Uterus (tissue), 4 donors: ENCODE data around the gene C16orf86. TPM values are rescaled to one million over a fixed set of nuclear protein-coding genes. Genes with fewer than 3 reads are reported as not detected.

ENCODE experiments used
- DNase-seq, 2 donors: peaks; one replicate each; pipeline ENCODE4 v3.0.0-alpha.2; 2019 to 2020
- H3K27ac ChIP-seq, 2 donors: fragments of 200-600 bp; sonication (generic); 1 replicate in 1 of 2; 2 replicates in 1 of 2; pipeline ENCODE4 v1.5.1; 2016 to 2018
- H3K27me3 ChIP-seq, 2 donors: fragments of 200-600 bp; sonication (generic); one replicate each; pipeline ENCODE4 v1.5.1; 2018 to 2019; ENCODE audit warnings: control low read depth in 1 of 2
- H3K36me3 ChIP-seq, 2 donors: fragments of 200-600 bp; sonication (generic); one replicate each; pipeline ENCODE4 v1.5.1; 2019; ENCODE audit warnings: control low read depth in 1 of 2
- H3K4me1 ChIP-seq, 2 donors: fragments of 200-600 bp; sonication (generic); one replicate each; pipeline ENCODE4 v1.5.1; 2018 to 2019; ENCODE audit warnings: control low read depth in 1 of 2
- H3K4me3 ChIP-seq, 2 donors: fragments of 200-600 bp; sonication (generic); 1 replicate in 1 of 2; 2 replicates in 1 of 2; pipeline ENCODE4 v1.5.1; 2018 to 2019; ENCODE audit warnings: mild to moderate bottlenecking in 1 of 2
- H3K9me3 ChIP-seq, 2 donors: fragments of 200-600 bp; sonication (generic); one replicate each; pipeline ENCODE4 v1.5.1; 2019; ENCODE audit warnings: control low read depth in 1 of 2
- POLR2A ChIP-seq, 2 donors: fragments of 450-650 bp; IDR thresholded peaks; one replicate each; pipeline ENCODE4 v1.6.1; 2016; ENCODE audit warnings: antibody characterized with exemption in 2 of 2, mild to moderate bottlenecking in 1 of 2, moderate library complexity in 1 of 2
- intact Hi-C: fragments of 100-400 bp; cut with DNase I; formaldehyde crosslinking; loops from one replicate; pipeline ENCODE4 v1.15.1; 2023; ENCODE audit warnings: low total_unique reads
- total RNA-seq, 4 donors: library from RNA; depleted of rRNA in 3 of 4; stranded (reverse); fragments of >200 nt in 3 of 4; gene quantifications; one replicate each; pipeline versions ENCODE4 v1.1.0 to v1.2.4, GENCODE V29; 2014 to 2023
- TF ChIP-seq, protein P1 (sequence below), 4 experiments: fragments of 200-600 bp in 2 of 4; fragments of 450-650 bp in 2 of 4; sonication (generic) in 2 of 4; IDR thresholded peaks; one replicate each; pipeline ENCODE4 v1.5.1; 2016 to 2019; ENCODE audit warnings: antibody characterized with exemption in 4 of 4, mild to moderate bottlenecking in 2 of 4, moderate library complexity in 1 of 4
- donor health status: DM: yes; HTN: yes; CAD: no.

C16orf86 gene
- total RNA-seq, 4 donors from 2014 or later: 5.3 to 8.6 (median 6.9) TPM; not detected in 1

DNA sequence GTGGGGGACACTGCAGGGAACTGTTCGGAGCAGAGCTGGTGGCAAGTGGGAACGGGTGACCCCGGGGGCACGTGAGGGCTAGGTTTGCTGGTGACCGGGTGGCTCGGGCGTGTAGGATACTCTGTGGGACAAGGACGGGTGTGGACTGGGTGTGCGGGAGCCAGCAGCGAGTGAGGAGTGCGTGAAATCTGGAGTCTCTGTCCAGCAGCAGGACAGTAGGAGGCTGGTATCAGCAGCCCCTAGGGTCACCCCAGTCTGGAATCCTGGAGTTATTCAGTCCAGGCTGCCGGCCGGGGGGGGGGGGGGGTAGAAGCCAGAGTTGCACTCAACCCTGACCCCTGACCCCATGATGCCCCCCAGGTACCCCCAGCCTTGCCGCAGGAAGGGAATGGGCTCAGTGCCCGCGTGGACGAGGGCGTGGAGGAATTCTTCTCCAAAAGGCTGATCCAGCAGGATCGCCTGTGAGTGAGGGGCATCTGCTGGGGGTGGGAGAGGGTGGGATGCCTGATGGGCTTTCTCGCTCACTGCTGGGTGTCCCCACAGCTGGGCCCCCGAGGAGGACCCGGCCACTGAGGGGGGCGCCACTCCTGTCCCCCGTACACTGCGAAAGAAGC, 12.7 kb upstream of the C16orf86 start:
- TF ChIP-seq, protein P1, sequence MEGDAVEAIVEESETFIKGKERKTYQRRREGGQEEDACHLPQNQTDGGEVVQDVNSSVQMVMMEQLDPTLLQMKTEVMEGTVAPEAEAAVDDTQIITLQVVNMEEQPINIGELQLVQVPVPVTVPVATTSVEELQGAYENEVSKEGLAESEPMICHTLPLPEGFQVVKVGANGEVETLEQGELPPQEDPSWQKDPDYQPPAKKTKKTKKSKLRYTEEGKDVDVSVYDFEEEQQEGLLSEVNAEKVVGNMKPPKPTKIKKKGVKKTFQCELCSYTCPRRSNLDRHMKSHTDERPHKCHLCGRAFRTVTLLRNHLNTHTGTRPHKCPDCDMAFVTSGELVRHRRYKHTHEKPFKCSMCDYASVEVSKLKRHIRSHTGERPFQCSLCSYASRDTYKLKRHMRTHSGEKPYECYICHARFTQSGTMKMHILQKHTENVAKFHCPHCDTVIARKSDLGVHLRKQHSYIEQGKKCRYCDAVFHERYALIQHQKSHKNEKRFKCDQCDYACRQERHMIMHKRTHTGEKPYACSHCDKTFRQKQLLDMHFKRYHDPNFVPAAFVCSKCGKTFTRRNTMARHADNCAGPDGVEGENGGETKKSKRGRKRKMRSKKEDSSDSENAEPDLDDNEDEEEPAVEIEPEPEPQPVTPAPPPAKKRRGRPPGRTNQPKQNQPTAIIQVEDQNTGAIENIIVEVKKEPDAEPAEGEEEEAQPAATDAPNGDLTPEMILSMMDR (IDR thresholded peaks at IDR 0.05): no peak
- TF ChIP-seq POLR2A (IDR thresholded peaks at IDR 0.05): no peak
- intact Hi-C loops: no loop called here
- Histone ChIP-seq H3K4me3 (no peak overlapping the region), H3K4me1 (peaks cover 0 to 16% of the 10 kb centered on the region in 2 donors), H3K27ac (no peak overlapping the region), H3K27me3 (peaks cover 22 to 23% of the 10 kb centered on the region in 2 donors), H3K9me3 (no peaks in the 10 kb centered on the region), H3K36me3 (no peaks in the 10 kb centered on the region)
- no peak for DNase-seq

DNA sequence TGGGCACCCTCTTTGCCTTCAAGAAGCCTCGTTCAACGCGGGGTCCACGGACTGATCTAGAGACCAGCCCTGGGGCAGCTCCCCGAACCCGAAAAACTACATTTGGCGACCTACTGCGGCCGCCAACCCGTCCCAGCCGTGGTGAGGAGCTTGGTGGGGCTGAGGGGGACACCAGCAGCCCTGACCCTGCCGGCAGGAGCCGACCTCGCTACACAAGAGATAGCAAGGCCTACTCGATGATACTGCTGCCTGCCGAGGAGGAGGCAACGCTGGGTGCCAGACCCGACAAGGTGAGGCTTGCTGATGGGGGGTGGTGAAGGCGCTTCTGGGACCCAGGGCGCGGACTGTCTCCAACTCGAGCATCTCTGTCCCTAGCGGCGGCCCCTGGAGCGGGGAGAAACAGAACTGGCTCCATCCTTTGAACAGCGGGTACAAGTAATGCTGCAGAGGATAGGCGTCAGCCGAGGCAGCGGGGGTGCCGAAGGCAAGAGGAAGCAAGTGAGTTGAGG, 12.2 kb upstream of the C16orf86 start:
- intact Hi-C loops: no loop called here
- DNase-seq: no peak
- H3K27me3 ChIP-seq: peaks cover 17 to 19% of the 10 kb centered on the region in 2 donors

DNA sequence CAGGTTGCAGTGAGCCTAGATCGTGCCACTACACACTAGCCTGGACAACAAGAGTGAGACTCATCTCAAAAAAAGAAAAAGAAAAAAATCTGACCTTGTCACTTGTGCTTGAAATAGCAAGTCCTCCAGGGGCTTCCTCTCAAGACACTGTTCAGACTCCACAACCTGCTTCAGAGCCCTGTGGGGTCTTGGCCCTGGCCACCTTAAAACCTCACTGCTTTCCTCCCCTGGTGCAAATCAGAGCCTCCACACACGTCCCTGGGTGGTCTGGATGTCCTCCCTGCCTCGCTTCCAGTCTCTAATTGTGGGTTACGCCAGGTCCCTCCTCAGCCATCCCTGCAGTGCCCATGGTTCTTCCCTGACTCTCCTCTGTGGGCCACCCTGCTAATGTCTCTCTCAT, 11.3 kb upstream of the C16orf86 start:
- Histone ChIP-seq H3K27me3 (peaks cover 17 to 19% of the 10 kb centered on the region in 2 donors), H3K4me3 (no peak overlapping the region), H3K36me3 (no peaks in the 10 kb centered on the region), H3K27ac (no peak overlapping the region), H3K4me1 (peaks cover 0 to 23% of the 10 kb centered on the region in 2 donors), H3K9me3 (no peaks in the 10 kb centered on the region)
- TF ChIP-seq, protein P1 (IDR thresholded peaks at IDR 0.05): no peak
- TF ChIP-seq POLR2A (IDR thresholded peaks at IDR 0.05): no peak
- no peak for DNase-seq
- intact Hi-C loops: no loop called here

More for the DNA sequence above, 12.2 kb upstream of the C16orf86 start:
- Histone ChIP-seq H3K4me1 (peaks cover 0 to 22% of the 10 kb centered on the region in 2 donors), H3K4me3 (no peak overlapping the region), H3K27ac (no peak overlapping the region), H3K36me3 (no peaks in the 10 kb centered on the region), H3K9me3 (no peaks in the 10 kb centered on the region)
- no peak for TF ChIP-seq POLR2A (IDR thresholded peaks at IDR 0.05)
- TF ChIP-seq, protein P1 (IDR thresholded peaks at IDR 0.05): no peak

DNA sequence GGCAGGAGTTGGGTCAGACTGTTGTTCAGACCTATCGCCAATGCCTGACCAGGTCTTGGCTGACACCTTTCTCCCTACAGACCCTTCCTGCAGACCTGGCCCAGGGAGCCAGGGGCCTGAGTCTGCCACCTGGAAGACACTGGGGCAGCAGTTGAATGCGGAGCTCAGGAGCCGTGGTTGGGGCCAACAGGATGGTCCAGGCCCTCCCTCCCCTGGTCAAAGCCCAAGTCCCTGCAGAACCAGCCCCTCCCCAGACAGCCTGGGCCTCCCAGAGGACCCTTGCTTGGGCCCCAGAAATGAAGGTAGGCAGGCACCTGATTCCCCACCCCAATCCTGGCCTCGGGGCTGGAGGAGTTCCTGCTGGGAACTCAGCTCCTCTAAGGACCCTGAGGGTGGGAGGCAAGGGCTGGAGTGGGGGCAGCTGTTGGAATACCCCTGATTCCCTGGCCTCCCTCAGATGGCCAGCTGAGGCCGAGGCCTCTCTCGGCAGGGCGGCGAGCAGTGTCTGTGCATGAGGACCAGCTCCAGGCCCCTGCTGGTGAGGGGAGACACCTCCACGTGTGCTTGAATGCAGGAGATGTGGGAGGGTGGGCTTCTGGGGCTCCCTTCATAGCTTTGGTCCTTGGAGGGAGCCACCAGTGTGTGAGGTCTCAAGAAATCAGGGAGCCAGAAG, 10.1 kb upstream of the C16orf86 start:
- TF ChIP-seq, protein P1 (IDR thresholded peaks at IDR 0.05): no peak
- no peak for TF ChIP-seq POLR2A (IDR thresholded peaks at IDR 0.05)
- no peaks in the 10 kb centered on the region for H3K36me3 ChIP-seq
- H3K27me3 ChIP-seq: peaks cover 17 to 19% of the 10 kb centered on the region in 2 donors
- peaks cover 0 to 27% of the 10 kb centered on the region in 2 donors for H3K4me1 ChIP-seq
- intact Hi-C loops: no loop called here
- no peak for DNase-seq
- H3K9me3 ChIP-seq: no peaks in the 10 kb centered on the region
- H3K4me3 ChIP-seq: no peak overlapping the region
- no peak overlapping the region for H3K27ac ChIP-seq

DNA sequence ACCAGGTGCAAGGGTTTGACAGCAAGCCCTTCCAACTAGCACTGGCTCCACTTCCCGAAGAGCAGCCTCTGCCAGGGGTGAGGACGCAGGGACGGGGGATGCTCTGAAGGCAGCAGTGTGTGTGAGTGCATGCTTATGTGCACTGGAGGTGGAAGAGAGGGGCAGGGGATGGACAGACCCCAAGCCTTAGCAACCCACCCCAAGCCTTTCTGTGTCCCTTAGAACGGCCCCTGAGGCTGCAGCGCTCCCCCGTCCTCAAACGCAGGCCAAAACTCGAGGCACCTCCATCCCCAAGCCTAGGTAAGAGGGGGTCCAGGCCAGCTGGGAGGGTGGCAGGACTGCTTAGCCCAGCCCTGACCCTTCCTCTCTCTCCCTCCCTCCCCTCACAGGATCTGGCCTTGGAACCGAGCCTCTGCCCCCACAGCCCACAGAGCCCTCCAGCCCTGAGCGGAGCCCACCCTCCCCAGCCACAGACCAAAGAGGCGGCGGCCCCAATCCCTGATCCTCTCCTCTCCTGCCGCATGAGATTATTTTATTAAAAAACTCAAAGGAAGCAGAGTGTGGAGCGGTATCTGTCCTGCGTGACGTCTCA, 9.5 kb upstream of the C16orf86 start:
- Histone ChIP-seq H3K36me3 (no peaks in the 10 kb centered on the region), H3K4me3 (no peak overlapping the region), H3K4me1 (peaks cover 0 to 31% of the 10 kb centered on the region in 2 donors), H3K9me3 (no peaks in the 10 kb centered on the region), H3K27me3 (peaks cover 13 to 15% of the 10 kb centered on the region in 2 donors), H3K27ac (no peak overlapping the region)
- TF ChIP-seq, protein P1 (IDR thresholded peaks at IDR 0.05): no peak
- TF ChIP-seq POLR2A (IDR thresholded peaks at IDR 0.05): no peak
- no peak for DNase-seq
- intact Hi-C loops: no loop called here
